HepG2 (cell line): ENCODE data around the gene LNX2. TPM values are rescaled to one million over a fixed set of nuclear protein-coding genes. Genes with fewer than 3 reads are reported as not detected.

Source experiments
- ATAC-seq: fragments of 200-7000 bp; cut with Tn5 transposase; 3 replicates; pipeline ENCODE4 v1.9.1; 2020; ENCODE audit warnings: mild to moderate bottlenecking, moderate library complexity
- BruUV-seq: library from RNA; stranded (reverse); fragments of 400-500 nt; replicated peaks from 2 replicates; lab custom pipeline; 2021; lab: Mats Ljungman, UMichigan
- CTCF ChIA-PET: fragments of 300-600 bp; formaldehyde crosslinking; extraction: SDS; loops from one replicate; lab custom pipeline; 2021; ENCODE audit warnings: low total read pairs, inconsistent platforms, low intra/inter-chr PET ratio; lab: Yijun Ruan, JAX
- POLR2A ChIA-PET: fragments of 350-600 bp; sonication (Branson Sonifier 250); formaldehyde crosslinking; loops from one replicate; lab custom pipeline; 2020; ENCODE audit warnings: antibody characterized with exemption, inconsistent platforms; lab: Yijun Ruan, JAX
- DNase-seq: peaks from one replicate; pipeline ENCODE4 v3.0.0-alpha.2; 2015; ENCODE audit warnings: low spot score
- FAIRE-seq: peaks from 3 replicates; lab custom pipeline; 2011; peaks lifted over from hg19 to GRCh38; lab: Jason Lieb, UNC
- H2AFZ ChIP-seq: one replicate; pipeline ENCODE4 v1.6.1; 2011; ENCODE audit warnings: low read length, inconsistent platforms
- H3K27ac ChIP-seq: fragments of 300-600 bp; 3 replicates; pipeline ENCODE4 v1.8.0; 2011; ENCODE audit warnings: mixed run types, mild to moderate bottlenecking, mixed read lengths, low read length, inconsistent platforms; ENCODE audit not compliant: insufficient read depth; ENCODE audit errors: extremely low read length
- H3K27me3 ChIP-seq, 2 experiments: fragments of 200-600 bp in 1 of 2; 2 replicates in 1 of 2; 3 replicates in 1 of 2; pipeline versions ENCODE4 v1.6.0 to v1.8.0; 2011; ENCODE audit warnings: low read length in 2 of 2, mild to moderate bottlenecking in 2 of 2, moderate library complexity in 2 of 2, inconsistent platforms in 1 of 2; ENCODE audit not compliant: insufficient read depth in 2 of 2, control insufficient read depth in 1 of 2
- H3K36me3 ChIP-seq, 2 experiments: fragments of 200-600 bp in 1 of 2; replicated peaks in 1 of 2; 2 replicates in 1 of 2; 3 replicates in 1 of 2; pipeline versions ENCODE4 v1.5.1 to v1.8.0; 2011; ENCODE audit warnings: low read length in 2 of 2, inconsistent platforms in 1 of 2; ENCODE audit not compliant: insufficient read depth in 2 of 2, control insufficient read depth in 1 of 2
- H3K4me1 ChIP-seq: 2 replicates; pipeline ENCODE4 v1.5.1; 2012; ENCODE audit warnings: low read length, inconsistent platforms; ENCODE audit not compliant: insufficient read depth
- H3K4me2 ChIP-seq: 2 replicates; pipeline ENCODE4 v1.6.0; 2011; ENCODE audit warnings: low read depth, low read length, inconsistent platforms
- H3K4me3 ChIP-seq, 3 experiments: fragments of 200-600 bp in 1 of 3; sonication (generic), shearing (Covaris generic) in 1 of 3; replicated peaks in 1 of 3; 2 replicates each; pipeline ENCODE4 v1.5.1; 2011 to 2016; ENCODE audit warnings: low read length in 3 of 3, inconsistent platforms in 2 of 3, low read depth in 2 of 3, mild to moderate bottlenecking in 2 of 3, control low read depth in 1 of 3, mixed read lengths in 1 of 3; ENCODE audit not compliant: insufficient read depth in 1 of 3
- H3K79me2 ChIP-seq: one replicate; pipeline ENCODE4 v1.6.1; 2011; ENCODE audit warnings: low read length, inconsistent platforms; ENCODE audit not compliant: insufficient read depth
- H3K9ac ChIP-seq: 2 replicates; pipeline ENCODE4 v1.6.0; 2011; ENCODE audit warnings: mild to moderate bottlenecking, low read depth, low read length, inconsistent platforms; ENCODE audit not compliant: insufficient read depth
- H3K9me3 ChIP-seq: 2 replicates; pipeline ENCODE4 v1.5.1; 2012; ENCODE audit warnings: mild to moderate bottlenecking, low read length
- H4K20me1 ChIP-seq: 2 replicates; pipeline ENCODE4 v1.6.0; 2011; ENCODE audit warnings: inconsistent platforms, mild to moderate bottlenecking, low read length, moderate library complexity; ENCODE audit not compliant: insufficient read depth
- FOXA1 ChIP-seq, 2 experiments: fragments of 450-650 bp in 1 of 2; sonication (generic) in 1 of 2; formaldehyde crosslinking in 1 of 2; IDR thresholded peaks; 2 replicates each; pipeline versions ENCODE4 v1.4.0 to v1.6.1; 2016 to 2020; ENCODE audit warnings: missing genetic modification reagents in 1 of 2
- KLF15 ChIP-seq: sonication (generic); formaldehyde crosslinking; IDR thresholded peaks from 2 replicates; pipeline ENCODE4 v1.8.1; 2023; ENCODE audit warnings: borderline replicate concordance, mild to moderate bottlenecking, inconsistent platforms, missing genetic modification reagents, mixed read lengths
- SUZ12 ChIP-seq: fragments of 150-350 bp; IDR thresholded peaks from 2 replicates; pipeline ENCODE4 v1.6.1; 2014; ENCODE audit warnings: low read depth, low read length
- ZNF850 ChIP-seq: sonication (generic); formaldehyde crosslinking; conservative IDR thresholded peaks from 2 replicates; pipeline ENCODE4 v1.9.0; 2021; ENCODE audit warnings: mild to moderate bottlenecking, missing genetic modification reagents
- WGBS: methylation state at CpG from one replicate; pipeline ENCODE4 v1.1.6; 2017; ENCODE audit warnings: low lambda C conversion rate; 5-methylcytosine and 5-hydroxymethylcytosine counted together
- in situ Hi-C: cut with HindIII; loops from 2 replicates; pipeline ENCODE4 v1.10.0; 2017; ENCODE audit warnings: low pct_unique_long_range_greater_than_20kb; ENCODE audit not compliant: extremely low pct_ligation_motif_present
- intact Hi-C: fragments of 100-400 bp; cut with micrococcal nuclease; formaldehyde crosslinking; loops from one replicate; pipeline ENCODE4 v1.10.0; 2022; ENCODE audit not compliant: unreplicated experiment
- polyA plus RNA-seq, 8 experiments: library from polyadenylated mRNA; depleted of rRNA in 3 of 8; stranded (reverse) in 7 of 8; unstranded in 1 of 8; fragments of >200 nt; fragmentation: Illumina TruSeq in 4 of 8; extraction: Trizol in 4 of 8; gene quantifications; 2 replicates each; pipeline versions ENCODE4 v1.2.1 to v1.2.3, GENCODE V29; 2011 to 2016; ENCODE audit warnings: low read depth in 4 of 8, missing spikeins in 1 of 8, mixed read lengths in 1 of 8; ENCODE audit not compliant: insufficient read depth in 1 of 8
- total RNA-seq, 5 experiments: library from RNA; depleted of rRNA; stranded (reverse); fragments of >200 nt; fragmentation: Illumina TruSeq; extraction: Trizol; gene quantifications; 2 replicates each; pipeline ENCODE4 v1.2.3, GENCODE V29; 2016; ENCODE audit warnings: low read depth in 1 of 5

Gene LNX2
- total and polyA plus RNA-seq, 2 of the 13 experiments (the other 11 are each of a cell fraction or from before 2014, with no cell fraction given): 9.2 to 9.7 TPM

GRCh38 chr13:27587095-27587746 lies 33.1 kb downstream of the LNX2 start:
- WGBS: 98% methylated on average over 5 of the region's 5 CpGs
- H3K9me3 ChIP-seq: no peaks in the 10 kb centered on the region
- FAIRE-seq (no peak), DNase-seq (no peak), ATAC-seq (no peak)
- H3K9ac ChIP-seq: no peak overlapping the region
- TF ChIP-seq KLF15 (no peak), SUZ12 (no peak)
- ChIA-PET CTCF (no interaction called here), POLR2A (interaction anchor here (2.1 kb wide), 1 partner anchor 33 kb away, joined by 8 read pairs; the partner anchor contains the start of gene LNX2)
- peaks cover 54% of the 10 kb centered on the region for H3K4me1 ChIP-seq
- no peak overlapping the region for H3K4me3 ChIP-seq
- no peaks in the 10 kb centered on the region for H3K27me3 ChIP-seq
- no peak overlapping the region for H2AFZ ChIP-seq
- H3K36me3 ChIP-seq: no peaks in the 10 kb centered on the region
- no peak overlapping the region for H3K4me2 ChIP-seq
- H3K79me2 ChIP-seq: peaks cover 53% of the 10 kb centered on the region
- H4K20me1 ChIP-seq: peaks cover 16% of the 10 kb centered on the region; the same call in 1 of the 2 replicates
- intact Hi-C loops: no loop called here
- in situ Hi-C loops: no loop called here
- BruUV-seq: no TSS peak
- H3K27ac ChIP-seq: no peak overlapping the region

GRCh38 chr13:27583645-27584044 lies 36.7 kb downstream of the LNX2 start:
- Histone ChIP-seq H3K79me2 (peaks cover 26% of the 10 kb centered on the region), H3K4me2 (no peak overlapping the region), H3K9me3 (no peaks in the 10 kb centered on the region), H2AFZ (no peak overlapping the region), H4K20me1 (peaks cover 4% of the 10 kb centered on the region; the same call in 1 of the 2 replicates), H3K27ac (peak overlapping the region; percentile 33), H3K4me1 (peaks cover 37% of the 10 kb centered on the region), H3K4me3 (no peak overlapping the region), H3K36me3 (peaks cover 3 to 4% of the 10 kb centered on the region in 2 experiments; a peak in 3 of 5 replicates), H3K27me3 (no peaks in the 10 kb centered on the region), H3K9ac (no peak overlapping the region)
- TF ChIP-seq ZNF850 (no peak), FOXA1 (IDR thresholded peaks at IDR 0.05) (0 out of 2 replicates have a peak, but pooled peaks have one; percentile 31), FOXA1 (CRISPR knock-in tag; IDR thresholded peaks at IDR 0.05) (no peak)
- 37% methylated on average over 4 of the region's 4 CpGs for WGBS
- POLR2A ChIA-PET: no interaction called here
- BruUV-seq: no TSS peak
- in situ Hi-C loops: no loop called here
- ATAC-seq: no peak; the same call in 2 of the 3 replicates
- FAIRE-seq: no peak
- DNase-seq: peak; percentile 7
- CTCF ChIA-PET: no interaction called here
- intact Hi-C loops: no loop called here
